Stimulated activated CD4-positive, alpha-beta T cell treated with anti-CD3 and anti-CD28 coated beads, Interleukin-12 subunit alpha, Interleukin-12 subunit beta, amount 100 ng/mL, for 24 hours (primary cell): ENCODE measurements around the gene ANKRD31.
A peak's percentile ranks its signal among the peaks of the same experiment; 100 is the strongest.
"Not testable (repeated sequence)": the region's sequence is repeated elsewhere in the genome, so short reads cannot be mapped to it uniquely, and the experiment has no call there.

Experiments
- DNase-seq, 2 experiments: peaks; one replicate each; pipeline ENCODE4 v3.0.0-alpha.2; 2020; ENCODE audit warnings: low read depth in 2 of 2

ANKRD31 gene

DNA sequence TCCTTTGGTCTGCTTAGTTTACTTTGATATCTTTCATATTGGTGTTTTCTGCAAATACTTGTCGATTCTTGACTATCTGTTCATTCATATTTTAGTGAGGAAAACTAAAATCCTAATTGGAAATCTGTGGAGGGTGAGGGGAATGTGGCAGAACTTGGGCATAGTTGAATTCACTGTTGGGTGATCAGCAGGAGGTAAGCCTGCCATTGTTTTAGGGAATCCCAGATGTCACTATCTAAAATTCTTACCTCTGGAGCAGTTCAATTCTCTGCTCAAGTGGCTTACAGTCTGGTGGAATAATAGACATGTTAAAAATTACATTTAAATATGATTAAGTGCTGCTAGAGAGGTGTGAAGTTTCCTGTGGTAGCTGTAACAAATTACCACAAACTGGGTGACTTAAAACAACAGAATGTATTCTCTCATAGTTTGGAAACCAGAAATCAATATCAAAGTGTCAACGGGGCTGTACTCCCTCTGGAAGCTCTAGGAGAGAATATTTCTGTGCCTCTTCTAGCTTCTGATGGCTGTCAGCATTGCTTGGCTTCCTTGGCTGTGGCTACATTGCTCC, 94.0 kb downstream of the ANKRD31 start:
- no peak for DNase-seq

DNA sequence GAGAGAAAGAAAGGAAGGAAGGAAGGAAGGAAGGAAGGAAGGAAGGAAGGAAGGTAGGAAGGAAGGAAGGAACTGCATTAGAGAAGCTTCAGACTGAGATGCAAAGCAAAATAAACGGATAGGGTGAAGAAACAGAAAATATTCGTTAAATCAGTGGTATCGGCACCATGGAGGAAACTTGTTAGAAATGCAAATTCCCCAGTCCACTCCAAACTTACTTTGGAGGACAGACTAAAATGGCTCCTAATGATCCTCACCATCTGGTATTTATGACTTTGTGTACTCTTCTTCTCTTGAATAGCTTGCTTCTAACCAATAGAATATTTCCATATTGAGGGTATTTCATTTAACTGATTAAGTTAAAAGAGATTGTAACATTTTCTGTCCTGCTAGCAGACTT, 96.4 kb downstream of the ANKRD31 start:
- DNase-seq, result no peak

DNA sequence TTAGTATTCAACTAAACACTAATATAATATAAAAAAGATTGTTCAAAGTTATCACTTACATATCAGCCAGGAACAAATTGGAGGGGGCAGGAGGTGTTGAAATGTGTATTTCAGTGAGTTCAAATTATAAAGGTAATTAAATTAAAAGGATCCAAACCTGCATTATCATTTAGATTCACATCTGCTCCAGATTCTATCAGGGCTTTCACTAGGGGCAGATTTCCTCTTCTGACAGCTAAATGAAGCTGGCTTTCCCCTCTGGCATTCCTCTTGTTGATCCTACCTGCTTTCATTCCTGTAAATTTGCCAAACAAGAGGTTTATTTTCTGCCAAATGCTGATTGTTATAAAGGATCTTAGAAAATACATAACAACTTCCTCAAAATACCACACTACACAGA, 98.0 kb downstream of the ANKRD31 start:
- DNase-seq, result no peak

DNA sequence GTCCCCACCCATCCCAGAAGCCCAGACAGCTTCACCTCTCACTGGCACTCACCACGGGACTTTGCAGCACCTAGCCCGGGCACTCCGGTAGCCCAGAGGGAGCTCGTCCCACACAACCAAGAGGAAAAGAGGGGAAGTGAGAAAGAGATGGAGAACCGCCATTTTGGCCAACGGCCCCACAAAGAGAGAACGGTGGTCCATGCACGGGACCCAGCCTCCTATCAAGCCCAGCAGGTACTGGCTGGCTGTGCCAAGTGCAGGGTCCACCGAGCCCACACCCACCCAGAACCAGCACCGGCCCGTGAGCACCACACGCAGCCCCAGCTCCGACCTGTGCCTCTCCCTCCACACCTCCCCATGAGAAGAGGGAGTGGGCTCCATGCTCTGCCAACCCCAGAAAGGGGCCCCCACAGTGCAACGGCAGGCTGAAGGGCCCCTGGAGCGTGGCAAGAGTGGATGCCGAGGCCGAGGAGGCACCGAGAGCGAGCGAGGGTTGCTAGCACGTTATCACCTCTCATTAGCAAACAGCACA, 105.8 kb downstream of the ANKRD31 start:
- no peak for DNase-seq

DNA sequence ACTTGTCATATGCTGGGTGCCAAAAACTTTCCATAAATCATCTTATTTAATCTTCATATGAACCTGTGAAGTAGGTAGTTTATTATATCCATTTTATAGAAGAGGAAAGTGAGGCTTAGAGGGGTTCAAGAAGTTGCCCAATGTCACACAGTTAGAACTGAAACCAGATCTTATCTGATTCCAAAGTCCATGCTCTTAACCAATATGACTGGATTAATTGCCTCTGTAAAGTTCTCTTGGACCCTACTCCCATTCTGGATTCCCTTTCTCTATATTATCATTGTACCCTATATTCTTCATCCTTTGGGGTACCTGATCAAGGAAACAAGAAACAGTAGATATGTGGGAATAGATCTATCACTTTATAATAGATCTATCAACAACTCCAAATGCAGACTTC, 119.8 kb downstream of the ANKRD31 start:
- DNase-seq, result no peak

DNA sequence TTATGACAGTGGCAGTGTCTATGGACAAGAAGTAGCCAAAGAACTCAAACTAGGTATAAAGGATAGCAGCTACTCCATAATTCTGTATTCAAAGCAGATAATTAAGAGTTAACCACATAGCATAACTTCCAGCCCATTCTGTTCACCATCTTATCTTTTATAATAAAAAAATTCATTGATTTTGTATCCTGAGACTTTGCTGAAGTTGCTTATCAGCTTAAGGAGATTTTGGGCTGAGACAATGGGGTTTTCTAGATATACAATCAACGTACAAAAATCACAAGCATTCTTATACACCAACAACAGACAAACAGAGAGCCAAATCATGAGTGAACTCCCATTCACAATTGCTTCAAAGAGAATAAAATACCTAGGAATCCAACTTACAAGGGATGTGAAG, 122.4 kb downstream of the ANKRD31 start:
- not testable (repeated sequence) for DNase-seq

DNA sequence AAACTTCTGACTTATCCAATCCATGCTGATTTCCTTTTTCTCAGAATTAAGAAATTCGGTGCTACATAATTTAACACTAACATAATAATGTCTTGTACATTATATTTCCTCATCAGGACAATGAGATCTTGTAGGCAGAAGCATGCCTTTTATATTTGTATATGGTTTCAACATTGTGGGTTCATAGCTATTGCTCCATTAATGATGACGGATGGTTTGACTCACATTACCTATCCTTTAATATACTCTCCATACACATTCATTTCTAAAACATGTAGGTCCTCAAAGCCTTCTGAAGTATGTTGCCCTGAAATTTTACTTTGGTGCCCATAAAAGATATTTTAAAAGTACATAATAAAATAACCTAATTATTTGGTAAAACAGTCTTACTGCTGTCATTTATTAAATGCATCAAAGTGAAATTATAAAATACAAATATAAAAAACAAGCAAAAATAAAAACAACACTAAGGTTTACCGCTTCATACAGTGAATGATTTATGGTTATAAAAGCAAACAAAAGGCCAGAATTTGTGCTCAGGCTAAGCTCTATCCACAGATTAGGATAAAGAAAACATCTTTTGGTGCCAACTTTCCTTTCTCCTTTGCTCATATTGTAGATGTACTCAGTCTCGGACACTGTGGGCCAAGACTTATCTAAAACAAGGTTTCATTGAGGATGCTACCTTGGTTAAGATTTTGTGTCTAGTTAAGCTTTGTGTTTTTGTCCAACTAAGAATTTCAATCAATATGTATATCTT, 123.1 kb downstream of the ANKRD31 start:
- DNase-seq, result no peak

DNA sequence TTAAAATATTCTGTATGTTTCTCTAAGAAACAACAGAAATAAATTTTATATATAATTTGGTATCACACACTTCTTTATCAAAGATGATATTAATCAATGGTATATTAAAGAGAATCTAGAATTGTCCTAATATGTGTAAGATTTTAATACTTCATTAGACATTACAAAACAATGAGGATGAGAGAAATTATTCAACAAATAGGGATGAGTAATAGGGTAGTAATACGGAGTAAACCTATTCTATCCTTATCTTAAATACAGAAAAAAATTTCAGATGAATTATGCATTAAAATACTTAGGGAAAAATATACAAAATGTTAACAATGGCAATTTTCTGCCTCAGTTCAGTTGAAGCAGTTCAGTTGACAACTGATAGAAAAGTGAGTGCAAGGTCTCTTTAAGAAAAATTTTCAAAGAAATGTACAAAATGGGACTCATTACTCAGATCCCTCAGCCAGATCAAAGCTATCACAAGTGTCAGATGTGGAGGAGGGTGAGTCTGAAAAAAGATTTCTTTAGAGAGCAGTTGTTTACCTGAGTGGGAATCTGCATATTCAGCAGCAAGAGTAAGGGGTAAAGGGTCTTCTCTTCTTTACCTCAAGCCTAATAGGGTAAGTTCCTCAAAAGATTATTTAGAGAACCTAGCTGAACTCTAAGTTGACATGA, 127.6 kb downstream of the ANKRD31 start:
- DNase-seq, result no peak

DNA sequence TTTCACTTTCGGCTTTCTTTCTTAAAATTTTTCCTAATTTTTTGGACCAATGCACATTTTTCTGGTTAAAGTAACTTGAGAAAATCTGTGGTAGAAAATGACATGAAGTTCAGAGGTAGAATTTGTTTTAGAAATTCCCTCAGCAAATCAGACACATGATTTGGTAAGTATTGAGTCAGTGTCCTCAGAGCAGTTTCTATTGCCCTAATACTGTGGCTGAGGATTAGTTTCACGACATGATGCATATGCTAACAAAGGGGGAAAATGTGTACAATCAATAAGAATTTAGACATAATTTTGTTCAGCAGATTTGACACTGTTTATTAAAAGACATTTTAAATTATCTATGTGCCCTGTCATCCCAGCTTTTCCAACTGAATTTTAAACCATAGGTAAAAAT, 128.2 kb downstream of the ANKRD31 start:
- no peak for DNase-seq

DNA sequence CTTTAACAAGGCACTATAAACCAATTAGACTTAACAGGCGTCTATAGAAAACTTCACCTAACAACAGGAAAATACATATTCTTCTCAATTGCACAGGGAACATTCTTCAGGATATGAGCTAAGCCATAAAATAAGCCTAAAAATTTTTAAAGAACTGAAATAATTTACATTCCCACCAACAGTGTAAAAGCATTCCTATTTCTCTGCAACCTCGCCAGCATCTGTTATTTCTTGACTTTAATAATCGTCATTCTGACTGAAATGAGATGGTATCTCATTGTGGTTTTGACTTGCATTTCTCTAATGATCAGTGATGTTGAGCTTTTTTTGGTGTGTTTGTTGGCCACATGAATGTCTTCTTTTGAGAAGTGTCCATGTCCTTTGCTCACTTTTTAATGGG, 140.7 kb downstream of the ANKRD31 start:
- DNase-seq, result not testable (repeated sequence)

DNA sequence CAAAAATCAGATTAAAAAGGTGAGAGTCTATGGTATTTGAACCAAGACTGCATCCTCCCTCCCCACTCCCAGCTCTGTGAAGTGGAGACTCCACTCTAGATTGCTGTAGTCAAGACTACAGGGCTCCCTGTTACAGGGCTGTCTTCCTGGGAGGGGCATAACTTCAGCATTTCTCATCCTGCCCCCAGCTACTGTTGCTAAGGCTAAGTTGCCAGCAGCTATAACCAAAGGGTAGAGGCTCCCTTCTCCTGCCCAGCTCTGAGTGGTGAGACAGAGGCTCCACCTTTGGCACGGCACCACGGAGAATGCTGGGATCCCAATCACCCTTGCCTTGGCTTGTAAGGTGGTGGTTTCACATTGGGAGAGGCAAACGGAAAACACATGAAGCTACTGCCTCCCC, 145.1 kb downstream of the ANKRD31 start:
- DNase-seq, result no peak

DNA sequence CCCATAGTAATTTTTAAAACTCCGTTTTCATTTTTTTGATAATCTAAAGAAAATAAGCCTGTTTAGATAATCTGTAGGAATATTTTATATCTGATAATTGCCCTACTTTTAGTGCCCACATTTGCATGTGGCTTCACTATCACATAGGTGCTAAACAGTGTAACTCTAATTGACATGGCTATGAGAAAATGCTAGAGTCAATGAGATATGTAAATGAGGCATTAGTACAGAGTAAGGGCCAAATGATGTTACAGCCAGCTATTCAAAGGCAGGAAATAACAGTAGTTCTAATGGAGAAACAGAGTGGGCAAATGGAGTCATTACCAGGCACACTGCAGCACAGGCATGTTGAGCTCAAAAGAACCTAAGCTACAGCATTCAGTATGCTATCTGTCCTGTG, 147.0 kb downstream of the ANKRD31 start:
- no peak for DNase-seq

DNA sequence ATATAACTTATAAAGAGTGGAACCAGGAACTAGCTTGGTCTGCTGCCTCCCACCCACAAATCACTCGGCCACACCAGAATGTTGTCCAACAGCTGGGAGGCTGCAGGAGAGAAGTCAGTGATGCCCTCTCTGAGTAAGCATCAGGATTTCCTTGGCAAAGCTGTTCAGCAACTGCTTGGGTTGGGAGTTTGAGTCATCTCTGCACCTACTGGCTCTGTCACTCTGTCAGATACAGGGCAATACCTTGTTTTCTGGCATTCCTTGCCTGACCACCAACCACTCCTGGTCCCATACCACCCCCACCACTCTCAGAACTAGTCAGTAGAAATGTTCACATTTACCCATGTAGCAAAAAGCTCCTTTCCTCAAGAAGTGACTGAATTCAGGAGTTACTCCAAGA, 147.5 kb downstream of the ANKRD31 start:
- peak in 1 of 2 experiments; percentile 10 for DNase-seq

DNA sequence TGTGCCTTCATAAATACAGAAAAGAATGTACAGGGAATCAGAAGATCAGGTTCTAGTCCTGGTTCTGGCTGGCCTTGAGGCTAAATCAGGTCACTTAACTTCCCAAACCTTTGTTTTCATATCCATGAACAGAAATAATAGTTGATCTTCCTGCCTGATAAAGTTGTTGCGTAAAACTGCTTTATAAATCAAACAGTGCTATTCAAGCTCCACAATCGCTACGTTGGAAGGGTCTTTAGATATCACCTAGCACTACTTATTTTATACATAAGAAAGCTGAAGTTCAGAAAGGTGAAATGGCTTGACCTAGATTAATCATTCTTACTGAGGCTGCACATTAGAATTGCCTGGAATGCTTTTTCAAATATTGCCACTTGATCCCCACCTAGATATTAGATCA, 148.0 kb downstream of the ANKRD31 start:
- no peak for DNase-seq

DNA sequence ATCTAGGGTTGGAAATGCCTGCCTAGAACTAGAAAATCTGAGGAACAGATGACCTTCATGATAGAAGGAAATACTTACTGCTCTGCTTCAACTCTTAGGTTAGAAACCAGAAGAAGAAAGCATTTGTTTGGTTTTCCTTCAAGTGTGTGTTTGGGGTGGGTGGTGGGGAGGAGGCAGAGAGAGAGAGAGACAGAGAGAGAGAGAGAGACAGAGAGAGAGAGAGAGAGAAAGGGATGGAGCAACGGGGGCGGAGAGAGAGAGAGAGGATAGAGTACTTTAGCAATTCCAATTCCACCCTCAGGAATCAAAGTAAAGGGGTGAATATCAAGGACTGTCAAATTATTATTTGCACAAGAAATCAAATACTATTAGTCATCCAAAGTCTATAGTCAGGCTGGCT, 155.2 kb downstream of the ANKRD31 start:
- no peak for DNase-seq

DNA sequence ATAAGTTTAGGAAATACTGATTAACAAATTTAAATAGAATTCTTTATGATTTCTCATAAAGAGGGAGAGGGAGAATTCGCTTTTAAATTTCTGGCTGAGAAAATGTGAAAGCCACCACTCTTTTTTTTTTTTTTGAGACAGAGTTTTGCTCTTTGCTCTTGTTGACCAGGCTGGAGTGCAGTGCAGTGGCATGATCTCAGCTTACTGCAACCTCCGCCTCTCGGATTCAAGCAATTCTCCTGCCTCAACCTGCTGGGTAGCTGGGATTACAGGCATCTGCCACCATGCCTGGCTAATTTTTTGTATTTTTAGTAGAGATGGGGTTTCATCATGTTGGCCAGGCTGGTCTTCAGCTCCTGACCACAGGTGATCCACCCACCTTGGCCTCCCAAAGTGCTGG, 157.3 kb downstream of the ANKRD31 start:
- DNase-seq, result not testable (repeated sequence)

DNA sequence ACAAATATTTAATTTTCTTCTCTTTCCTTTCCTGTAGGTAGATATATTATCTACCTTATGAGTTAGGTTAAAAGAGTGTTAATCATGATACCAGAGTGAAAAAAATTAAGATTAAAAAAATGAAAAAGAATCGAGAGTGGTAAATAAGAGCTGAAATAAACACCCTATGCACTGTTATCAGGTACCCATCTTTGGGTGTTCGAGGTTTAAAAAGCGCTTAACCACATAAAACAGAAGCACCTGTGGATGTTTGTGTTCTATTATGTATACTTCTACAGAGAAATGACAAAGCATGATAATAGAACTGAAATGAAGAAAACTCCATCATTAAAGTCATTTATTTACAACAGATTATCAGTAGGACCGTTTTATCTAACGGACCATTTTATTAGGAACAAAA, 158.7 kb downstream of the ANKRD31 start:
- DNase-seq, result no peak

DNA sequence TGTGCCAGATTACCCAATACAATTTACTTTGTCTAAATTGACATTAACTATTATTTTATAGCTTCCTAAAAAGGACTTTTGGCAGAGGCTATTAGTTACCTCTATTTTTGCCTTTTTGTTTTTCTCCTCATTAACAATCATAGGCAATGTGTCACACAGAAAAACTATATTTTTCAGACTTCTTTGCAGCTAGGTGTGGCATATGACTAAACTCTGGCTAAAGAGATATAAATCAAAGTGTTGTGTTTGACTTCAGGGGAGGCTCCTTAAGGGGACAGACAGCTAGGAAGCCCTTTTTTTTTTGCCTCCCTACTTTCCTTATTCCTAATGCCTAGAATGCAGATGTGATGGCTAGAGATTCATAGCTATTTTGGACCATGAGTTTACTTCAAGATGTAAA, 164.6 kb downstream of the ANKRD31 start:
- DNase-seq, result no peak

DNA sequence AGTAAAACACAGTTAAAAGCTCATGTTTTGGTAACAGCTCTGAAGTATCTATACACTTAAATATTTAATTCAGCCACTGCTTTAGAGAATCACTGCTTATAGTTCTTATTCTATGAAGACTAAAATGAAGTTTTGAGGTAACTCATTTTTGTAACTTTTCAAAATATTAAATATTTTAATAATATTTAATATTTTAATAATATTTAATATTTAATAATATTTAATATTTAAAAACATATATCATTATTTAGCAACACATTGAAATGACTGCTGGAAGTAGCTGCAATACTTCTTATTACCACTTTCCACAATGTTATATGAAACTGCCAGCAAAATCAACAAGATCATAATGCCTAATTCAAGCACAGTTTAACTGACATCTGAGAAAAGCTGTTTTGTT, 165.6 kb downstream of the ANKRD31 start:
- DNase-seq, result no peak

DNA sequence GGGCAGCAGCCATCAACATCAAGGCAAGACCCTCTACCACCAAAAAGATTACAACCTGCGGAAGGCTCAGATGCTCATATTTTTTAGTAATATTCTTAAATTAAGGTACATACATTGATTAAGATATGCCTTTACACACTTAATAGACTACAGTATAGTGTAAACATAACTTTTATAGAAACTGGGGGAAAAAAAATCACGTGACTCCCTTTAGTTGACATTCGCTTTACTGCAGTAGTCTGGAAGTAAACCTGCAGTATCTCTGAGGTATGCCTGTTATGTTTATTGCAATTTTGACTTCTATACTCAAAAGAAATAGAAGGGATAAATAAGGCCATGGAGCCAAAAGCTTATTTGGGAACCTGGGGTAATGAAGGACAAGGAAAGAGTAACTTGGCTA, 169.2 kb downstream of the ANKRD31 start:
- no peak for DNase-seq

DNA sequence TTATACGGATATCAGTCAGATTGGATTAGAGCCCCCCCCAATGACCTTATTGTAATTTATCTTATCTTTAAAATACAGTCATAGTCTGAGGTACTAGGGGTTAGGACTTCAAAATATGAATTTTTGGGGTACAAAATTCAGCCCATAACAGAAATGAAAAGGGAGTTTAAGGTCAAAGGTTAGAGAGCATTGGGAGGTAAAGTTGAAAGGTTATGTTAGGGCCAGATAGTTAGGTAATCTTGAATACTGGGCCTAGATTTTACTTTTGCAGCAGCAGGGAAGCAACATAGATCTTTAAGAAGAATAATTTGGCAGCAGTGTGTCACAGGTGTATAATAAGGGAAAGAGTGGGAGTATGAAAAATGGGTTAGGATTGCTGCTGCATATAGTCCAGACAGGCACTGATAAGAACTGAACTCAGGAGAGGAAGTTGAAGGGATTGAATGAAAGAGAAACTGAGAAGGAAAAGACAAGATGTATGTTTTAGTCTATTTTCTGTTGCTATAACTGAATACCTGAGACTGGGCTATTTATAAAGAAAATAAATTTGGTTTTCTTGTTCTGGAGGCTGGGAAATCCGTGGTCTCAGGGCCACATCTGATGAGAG, 173.7 kb downstream of the ANKRD31 start:
- DNase-seq, result no peak

DNA sequence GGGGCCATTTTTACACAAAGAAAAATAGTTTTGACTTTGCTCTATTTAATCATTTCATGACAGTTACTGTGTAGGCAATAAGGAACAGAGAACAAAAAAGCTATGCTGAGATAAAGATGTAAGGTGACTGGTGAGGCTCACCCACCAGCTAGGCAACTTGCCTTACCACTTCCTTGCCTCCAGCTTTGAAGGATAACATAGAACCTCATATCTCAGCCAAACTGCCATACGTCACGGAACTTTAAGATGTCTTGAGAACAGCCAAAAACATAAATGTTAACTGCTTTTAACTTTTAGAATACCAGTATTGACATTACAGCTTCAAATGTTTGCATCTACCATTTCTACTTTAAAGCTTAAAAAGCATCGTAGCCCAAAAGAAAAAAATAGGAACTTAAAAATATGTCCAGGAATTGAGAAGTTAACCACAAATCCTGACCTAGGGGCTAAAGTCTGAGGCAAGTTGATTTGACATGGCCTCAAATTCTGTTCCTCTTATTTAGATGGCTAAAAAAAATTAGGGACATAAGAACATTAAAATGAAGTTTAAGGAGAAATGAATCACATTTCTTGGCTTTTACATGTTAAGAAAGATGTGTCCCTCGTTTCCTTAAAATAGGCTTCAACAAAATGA, 176.6 kb downstream of the ANKRD31 start:
- no peak for DNase-seq
